SHP77 treated with DMSO at 0.1 percent for 48 hours (cell line): Measurements from ENCODE around the gene NXPE1.

ENCODE experiments used
- DNase-seq: peaks from one replicate; lab custom pipeline; 2025; lab: John Stamatoyannopoulos, UW

The NXPE1 gene

GRCh38 chr11:114562166-114562916 lies 2.7 kb upstream of the NXPE1 start:
- no peak for DNase-seq

GRCh38 chr11:114556135-114556534 lies 3.5 kb downstream of the NXPE1 start:
- no peak for DNase-seq

- DNase-seq = no peak
Measured at GRCh38 chr11:114553642-114554041, 6.0 kb downstream of the NXPE1 start.

GRCh38 chr11:114551060-114551459 lies 8.6 kb downstream of the NXPE1 start:
- DNase-seq = no peak

GRCh38 chr11:114525682-114526081 lies 34.0 kb downstream of the NXPE1 start:
- no peak for DNase-seq

- no peak for DNase-seq
Measured at GRCh38 chr11:114524122-114524521, 35.6 kb downstream of the NXPE1 start.

- DNase-seq = no peak
Measured at GRCh38 chr11:114522818-114523217, 36.9 kb downstream of the NXPE1 start.

GRCh38 chr11:114511538-114511937 lies 48.1 kb downstream of the NXPE1 start:
- no peak for DNase-seq

GRCh38 chr11:114511079-114511478 lies 48.6 kb downstream of the NXPE1 start:
- no peak for DNase-seq

GRCh38 chr11:114501901-114502300 lies 57.8 kb downstream of the NXPE1 start:
- no peak for DNase-seq

GRCh38 chr11:114499756-114500155 lies 59.9 kb downstream of the NXPE1 start:
- DNase-seq = no peak

GRCh38 chr11:114496915-114497314 lies 62.8 kb downstream of the NXPE1 start:
- DNase-seq = no peak

- DNase-seq = no peak
Measured at GRCh38 chr11:114483929-114484328, 75.8 kb downstream of the NXPE1 start.

- DNase-seq = no peak
Measured at GRCh38 chr11:114482114-114482513, 77.6 kb downstream of the NXPE1 start.

GRCh38 chr11:114479331-114479730 lies 80.3 kb downstream of the NXPE1 start:
- DNase-seq = no peak

- DNase-seq = no peak
Measured at GRCh38 chr11:114478768-114479167, 80.9 kb downstream of the NXPE1 start.

- no peak for DNase-seq
Measured at GRCh38 chr11:114478001-114478410, 81.7 kb downstream of the NXPE1 start.

GRCh38 chr11:114472661-114473060 lies 87.0 kb downstream of the NXPE1 start:
- DNase-seq = no peak
